SK-N-MC (cell line): ENCODE data around the gene ELAC2.

ENCODE experiments used
- EZH2 ChIP-seq: fragments of 200-600 bp; sonication (generic); IDR thresholded peaks from one replicate; pipeline ENCODE4 v1.6.1; 2017; ENCODE audit warnings: antibody characterized with exemption
- FOXP2 ChIP-seq: optimal IDR thresholded peaks from 2 replicates; pipeline ENCODE3; 2011; ENCODE audit warnings: mild to moderate bottlenecking, moderate library complexity; ENCODE audit not compliant: insufficient read depth; ENCODE audit errors: extremely low read length, control extremely low read depth
- POLR2AphosphoS5 ChIP-seq: IDR thresholded peaks from 2 replicates; pipeline ENCODE4 v1.6.1; 2012; ENCODE audit warnings: mild to moderate bottlenecking, low read depth, low read length, borderline replicate concordance

DNA sequence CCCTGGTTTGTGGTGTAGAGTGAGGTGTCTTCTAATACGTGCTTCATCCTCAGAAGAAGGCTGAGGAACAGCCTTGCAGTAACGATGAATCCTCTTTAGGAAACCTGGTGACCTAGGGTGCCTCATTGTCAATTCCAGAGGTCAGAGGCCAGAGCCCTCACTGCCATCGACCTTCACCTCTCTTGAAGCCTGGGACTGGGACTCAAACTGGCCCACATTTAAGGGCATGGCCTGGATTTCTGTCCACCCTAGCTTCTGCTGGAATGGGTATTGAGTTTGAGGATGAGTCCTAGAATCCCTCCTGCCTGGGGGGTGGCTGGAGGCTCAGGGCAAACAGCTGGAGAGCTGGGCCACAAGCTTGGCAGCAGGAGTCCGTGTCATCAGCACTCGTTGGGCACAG, 38.6 kb downstream of the ELAC2 start:
- TF ChIP-seq FOXP2 (no peak), EZH2 (no peak), POLR2AphosphoS5 (no peak)
